ENCODE data around the gene PKNOX2.

PKNOX2 gene

GRCh38 chr11:125279676-125280418 is 115.3 kb downstream of the PKNOX2 start:
- Histone ChIP-seq H3K4me3 (replicated peaks; ENCODE audit: insufficient read depth, low read length) (no peak overlapping the region), H3K27me3 (ENCODE audit: insufficient read depth, poor library complexity, severe bottlenecking) (peaks cover 5% of the 10 kb centered on the region), H3K27ac (replicated peaks) (no peak overlapping the region)
- DNase-seq (ENCODE audit: low read depth in 1 of 2, low spot score in 1 of 2): no peak
- TF ChIP-seq REST (IDR thresholded peaks at IDR 0.05; ENCODE audit: insufficient replicate concordance, low read depth): no peak
- no peak for TF ChIP-seq GABPA (IDR thresholded peaks at IDR 0.05; ENCODE audit: low read depth)
- no peak for TF ChIP-seq SPI1 (IDR thresholded peaks at IDR 0.05; ENCODE audit: borderline replicate concordance, low read depth)
- no peak for TF ChIP-seq POLR2AphosphoS5 (IDR thresholded peaks at IDR 0.05; ENCODE audit: low read depth)

- TF ChIP-seq SPI1 (IDR thresholded peaks at IDR 0.05; ENCODE audit: borderline replicate concordance, low read depth) (no peak), POLR2AphosphoS5 (IDR thresholded peaks at IDR 0.05; ENCODE audit: low read depth) (no peak), REST (IDR thresholded peaks at IDR 0.05; ENCODE audit: insufficient replicate concordance, low read depth) (no peak), GABPA (IDR thresholded peaks at IDR 0.05; ENCODE audit: low read depth) (no peak), CTCF (IDR thresholded peaks at IDR 0.05; ENCODE audit: insufficient read depth, low read length) (no peak)
- Histone ChIP-seq H3K27me3 (ENCODE audit: insufficient read depth, poor library complexity, severe bottlenecking) (peaks cover 5% of the 10 kb centered on the region), H3K27ac (replicated peaks) (no peak overlapping the region), H3K4me3 (replicated peaks; ENCODE audit: insufficient read depth, low read length) (no peak overlapping the region)
- no peak for DNase-seq (ENCODE audit: low read depth in 1 of 2, low spot score in 1 of 2)
These were observed 116.1 kb downstream of the PKNOX2 start for GRCh38 chr11:125280646-125281045.

- H3K27me3 ChIP-seq (ENCODE audit: insufficient read depth, poor library complexity, severe bottlenecking): peaks cover 3% of the 10 kb centered on the region
- no peak for DNase-seq (ENCODE audit: low read depth in 1 of 2, low spot score in 1 of 2)
- H3K27ac ChIP-seq (replicated peaks): no peak overlapping the region
- H3K4me3 ChIP-seq (replicated peaks; ENCODE audit: insufficient read depth, low read length): no peak overlapping the region
- TF ChIP-seq REST (IDR thresholded peaks at IDR 0.05; ENCODE audit: insufficient replicate concordance, low read depth): no peak
- no peak for TF ChIP-seq CTCF (IDR thresholded peaks at IDR 0.05; ENCODE audit: insufficient read depth, low read length)
- TF ChIP-seq GABPA (IDR thresholded peaks at IDR 0.05; ENCODE audit: low read depth): no peak
- TF ChIP-seq POLR2AphosphoS5 (IDR thresholded peaks at IDR 0.05; ENCODE audit: low read depth): no peak
- no peak for TF ChIP-seq SPI1 (IDR thresholded peaks at IDR 0.05; ENCODE audit: borderline replicate concordance, low read depth)
These were observed 117.5 kb downstream of the PKNOX2 start for GRCh38 chr11:125281831-125282595.
